WTC11 (cell line): ENCODE results near the gene ERAS. TPM values are rescaled to one million over a fixed set of nuclear protein-coding genes. Genes with fewer than 3 reads are reported as not detected.

Experiments
- ATAC-seq: fragments of 200-7000 bp; cut with Tn5 transposase; 2 replicates; pipeline ENCODE4 v1.10.0; 2021; ENCODE audit warnings: mild to moderate bottlenecking, moderate library complexity
- CTCF ChIA-PET: fragments of 300-600 bp; sonication (Branson Sonifier 250); formaldehyde crosslinking; loops from one replicate; lab custom pipeline; 2021; ENCODE audit warnings: antibody characterized with exemption; lab: Charles Lee
- POLR2A ChIA-PET: fragments of 350-600 bp; sonication (Branson Sonifier 250); formaldehyde crosslinking; loops from one replicate; lab custom pipeline; 2021; ENCODE audit warnings: antibody characterized with exemption; lab: Charles Lee
- DNase-seq: peaks from one replicate; pipeline ENCODE4 v3.0.0; 2021; ENCODE audit warnings: low spot score
- H3K27ac Mint-ChIP-seq: 2 replicates; pipeline ENCODE4 v1.8.0; 2021; ENCODE audit warnings: mixed read lengths
- H3K27me3 Mint-ChIP-seq: 2 replicates; pipeline ENCODE4 v1.8.0; 2021; ENCODE audit warnings: low read depth, mild to moderate bottlenecking, moderate library complexity, mixed read lengths
- H3K36me3 Mint-ChIP-seq: 2 replicates; pipeline ENCODE4 v1.8.0; 2021; ENCODE audit warnings: mixed read lengths
- H3K4me1 Mint-ChIP-seq: 2 replicates; pipeline ENCODE4 v1.8.0; 2022; ENCODE audit warnings: mixed read lengths
- H3K4me3 Mint-ChIP-seq: 2 replicates; pipeline ENCODE4 v1.8.0; 2021; ENCODE audit warnings: mild to moderate bottlenecking, moderate library complexity, mixed read lengths
- H3K9me3 Mint-ChIP-seq: 2 replicates; pipeline ENCODE4 v1.8.0; 2021; ENCODE audit warnings: mixed read lengths
- ARID4B ChIP-seq: sonication (generic); formaldehyde crosslinking; IDR thresholded peaks from 2 replicates; pipeline ENCODE4 v1.8.0; 2023; ENCODE audit warnings: missing genetic modification reagents, mild to moderate bottlenecking, borderline replicate concordance
- ATF1 ChIP-seq: sonication (generic); formaldehyde crosslinking; IDR thresholded peaks from 2 replicates; pipeline ENCODE4 v1.8.1; 2023; ENCODE audit warnings: mild to moderate bottlenecking, moderate library complexity, missing genetic modification reagents
- CREB1 ChIP-seq: sonication (generic); formaldehyde crosslinking; IDR thresholded peaks from 2 replicates; pipeline ENCODE4 v1.8.0; 2023; ENCODE audit warnings: mild to moderate bottlenecking, missing genetic modification reagents
- CTCF ChIP-seq: fragments of 200-600 bp; IDR thresholded peaks from 2 replicates; pipeline ENCODE4 v1.8.0; 2022; ENCODE audit warnings: antibody characterized with exemption
- EMX1 ChIP-seq: fragments of 250-450 bp; sonication (Bioruptor Pico); IDR thresholded peaks from 2 replicates; pipeline ENCODE4 v1.8.0; 2021; ENCODE audit warnings: mild to moderate bottlenecking
- FOXK1 ChIP-seq: sonication (generic); formaldehyde crosslinking; IDR thresholded peaks from 2 replicates; pipeline ENCODE4 v1.8.0; 2022; ENCODE audit warnings: mild to moderate bottlenecking, moderate library complexity, missing genetic modification reagents
- FOXP1 ChIP-seq: sonication (generic); formaldehyde crosslinking; IDR thresholded peaks from 2 replicates; pipeline ENCODE4 v1.8.0; 2022; ENCODE audit warnings: missing genetic modification reagents, mild to moderate bottlenecking, moderate library complexity, borderline replicate concordance
- GTF2I ChIP-seq: fragments of 250-450 bp; sonication (Bioruptor Pico); conservative IDR thresholded peaks from 2 replicates; pipeline ENCODE4 v1.4.0; 2021; ENCODE audit warnings: mild to moderate bottlenecking
- HMGXB4 ChIP-seq: sonication (generic); formaldehyde crosslinking; IDR thresholded peaks from 2 replicates; pipeline ENCODE4 v1.8.1; 2023; ENCODE audit warnings: mild to moderate bottlenecking, moderate library complexity, missing genetic modification reagents
- KAT7 ChIP-seq: sonication (generic); formaldehyde crosslinking; IDR thresholded peaks from 2 replicates; pipeline ENCODE4 v1.8.1; 2023; ENCODE audit warnings: missing genetic modification reagents, mild to moderate bottlenecking, borderline replicate concordance
- RELA ChIP-seq: sonication (generic); formaldehyde crosslinking; IDR thresholded peaks from 2 replicates; pipeline ENCODE4 v1.8.1; 2022; ENCODE audit warnings: missing genetic modification reagents, mild to moderate bottlenecking, borderline replicate concordance
- RORB ChIP-seq: fragments of 250-450 bp; sonication (Bioruptor Pico); IDR thresholded peaks from 2 replicates; pipeline ENCODE4 v1.9.0; 2021; ENCODE audit warnings: mild to moderate bottlenecking
- TEAD4 ChIP-seq: sonication (generic); formaldehyde crosslinking; IDR thresholded peaks from 2 replicates; pipeline ENCODE4 v1.8.0; 2022; ENCODE audit warnings: mild to moderate bottlenecking, missing genetic modification reagents
- ZNF281 ChIP-seq: sonication (generic); formaldehyde crosslinking; IDR thresholded peaks from 2 replicates; pipeline ENCODE4 v1.8.0; 2023; ENCODE audit warnings: mild to moderate bottlenecking, missing genetic modification reagents
- total RNA-seq: library from RNA; stranded (reverse); gene quantifications from 3 replicates; pipeline ENCODE4 v1.2.3, GENCODE V29; 2021
- TF ChIP-seq, protein P1 (sequence below): sonication (generic); formaldehyde crosslinking; IDR thresholded peaks from 2 replicates; pipeline ENCODE4 v1.8.1; 2023; ENCODE audit warnings: mild to moderate bottlenecking, missing genetic modification reagents, moderate library complexity
- TF ChIP-seq, protein P2 (sequence below): sonication (generic); formaldehyde crosslinking; IDR thresholded peaks from 2 replicates; pipeline ENCODE4 v1.8.1; 2022; ENCODE audit warnings: low read depth, missing genetic modification reagents, borderline replicate concordance
- TF ChIP-seq, protein P3 (sequence below): sonication (generic); formaldehyde crosslinking; IDR thresholded peaks from 2 replicates; pipeline ENCODE4 v1.8.0; 2022; ENCODE audit warnings: mild to moderate bottlenecking, missing genetic modification reagents
- TF ChIP-seq, protein P4 (sequence below): fragments of 250-450 bp; sonication (Bioruptor Pico); IDR thresholded peaks from 2 replicates; pipeline ENCODE4 v1.9.0; 2021; ENCODE audit warnings: moderate library complexity, mild to moderate bottlenecking, inconsistent platforms, borderline replicate concordance

The ERAS gene
- total RNA-seq, 1 experiment from 2014 or later = not detected

DNA sequence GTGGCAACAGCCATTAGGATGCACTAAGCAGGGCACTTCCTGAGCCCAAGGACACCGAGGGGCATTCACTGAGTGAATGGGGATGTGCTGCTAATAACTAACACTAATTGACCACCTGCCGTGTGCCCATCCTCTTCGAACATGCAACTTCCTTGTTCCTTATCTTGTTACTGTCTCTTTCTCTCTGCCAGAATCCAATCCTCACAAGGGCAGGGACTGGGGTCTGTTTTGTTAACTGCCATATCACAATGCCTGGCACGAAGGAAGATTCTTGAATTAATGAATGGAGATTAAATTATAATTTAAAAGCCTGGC, 1.3 kb downstream of the ERAS start:
- no peak overlapping the region for H3K27ac Mint-ChIP-seq
- H3K4me3 Mint-ChIP-seq = peak overlapping the region; percentile 56
- ChIA-PET CTCF (no interaction called here), POLR2A (interaction anchor here (0.7 to 1.1 kb wide), 2 partner anchors 76 to 111 kb away, joined by 3 to 5 read pairs; no protein-coding TSS in a partner anchor)
- peaks cover 27% of the 10 kb centered on the region for H3K27me3 Mint-ChIP-seq
- H3K4me1 Mint-ChIP-seq = peaks cover 15% of the 10 kb centered on the region
- no peak for ATAC-seq
- TF ChIP-seq ATF1 (CRISPR knock-in tag) (no peak), RORB (CRISPR knock-in tag) (no peak), KAT7 (CRISPR knock-in tag) (no peak), FOXK1 (CRISPR knock-in tag) (no peak), EMX1 (no peak), FOXP1 (CRISPR knock-in tag) (no peak), TEAD4 (CRISPR knock-in tag) (no peak), ZNF281 (CRISPR knock-in tag) (no peak), ARID4B (CRISPR knock-in tag) (no peak), CREB1 (no peak), CTCF (no peak)
- TF ChIP-seq, protein P1, sequence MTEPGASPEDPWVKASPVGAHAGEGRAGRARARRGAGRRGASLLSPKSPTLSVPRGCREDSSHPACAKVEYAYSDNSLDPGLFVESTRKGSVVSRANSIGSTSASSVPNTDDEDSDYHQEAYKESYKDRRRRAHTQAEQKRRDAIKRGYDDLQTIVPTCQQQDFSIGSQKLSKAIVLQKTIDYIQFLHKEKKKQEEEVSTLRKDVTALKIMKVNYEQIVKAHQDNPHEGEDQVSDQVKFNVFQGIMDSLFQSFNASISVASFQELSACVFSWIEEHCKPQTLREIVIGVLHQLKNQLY = no peak
- H3K9me3 Mint-ChIP-seq = no peaks in the 10 kb centered on the region
- H3K36me3 Mint-ChIP-seq = peaks cover 9% of the 10 kb centered on the region
- no peak for DNase-seq

DNA sequence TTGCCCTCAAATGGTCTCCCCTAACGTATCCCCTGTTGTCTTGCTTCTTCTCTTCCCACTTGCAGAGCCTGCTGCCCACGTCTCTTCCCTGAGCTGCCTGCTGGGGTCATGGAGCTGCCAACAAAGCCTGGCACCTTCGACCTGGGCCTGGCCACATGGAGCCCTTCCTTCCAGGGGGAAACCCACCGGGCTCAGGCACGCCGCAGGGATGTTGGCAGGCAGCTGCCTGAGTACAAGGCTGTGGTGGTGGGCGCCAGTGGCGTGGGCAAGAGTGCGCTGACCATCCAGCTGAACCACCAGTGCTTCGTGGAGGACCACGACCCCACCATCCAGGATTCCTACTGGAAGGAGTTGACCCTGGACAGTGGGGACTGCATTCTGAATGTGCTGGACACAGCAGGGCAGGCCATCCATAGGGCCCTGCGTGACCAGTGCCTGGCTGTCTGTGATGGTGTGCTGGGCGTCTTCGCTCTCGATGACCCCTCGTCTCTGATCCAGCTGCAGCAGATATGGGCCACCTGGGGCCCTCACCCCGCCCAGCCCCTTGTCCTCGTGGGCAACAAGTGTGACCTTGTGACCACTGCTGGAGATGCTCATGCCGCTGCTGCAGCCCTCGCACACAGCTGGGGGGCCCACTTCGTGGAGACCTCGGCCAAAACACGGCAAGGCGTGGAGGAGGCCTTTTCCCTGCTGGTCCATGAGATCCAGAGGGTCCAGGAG, 2.9 kb downstream of the ERAS start:
- no peak for ATAC-seq
- peaks cover 15% of the 10 kb centered on the region for H3K4me1 Mint-ChIP-seq
- TF ChIP-seq, protein P2, sequence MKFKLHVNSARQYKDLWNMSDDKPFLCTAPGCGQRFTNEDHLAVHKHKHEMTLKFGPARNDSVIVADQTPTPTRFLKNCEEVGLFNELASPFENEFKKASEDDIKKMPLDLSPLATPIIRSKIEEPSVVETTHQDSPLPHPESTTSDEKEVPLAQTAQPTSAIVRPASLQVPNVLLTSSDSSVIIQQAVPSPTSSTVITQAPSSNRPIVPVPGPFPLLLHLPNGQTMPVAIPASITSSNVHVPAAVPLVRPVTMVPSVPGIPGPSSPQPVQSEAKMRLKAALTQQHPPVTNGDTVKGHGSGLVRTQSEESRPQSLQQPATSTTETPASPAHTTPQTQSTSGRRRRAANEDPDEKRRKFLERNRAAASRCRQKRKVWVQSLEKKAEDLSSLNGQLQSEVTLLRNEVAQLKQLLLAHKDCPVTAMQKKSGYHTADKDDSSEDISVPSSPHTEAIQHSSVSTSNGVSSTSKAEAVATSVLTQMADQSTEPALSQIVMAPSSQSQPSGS (CRISPR knock-in tag) = no peak
- TF ChIP-seq HMGXB4 (no peak), GTF2I (CRISPR knock-in tag) (no peak), RELA (CRISPR knock-in tag) (no peak), TEAD4 (CRISPR knock-in tag) (no peak), FOXP1 (CRISPR knock-in tag) (no peak), KAT7 (CRISPR knock-in tag) (no peak)
- TF ChIP-seq, protein P3, sequence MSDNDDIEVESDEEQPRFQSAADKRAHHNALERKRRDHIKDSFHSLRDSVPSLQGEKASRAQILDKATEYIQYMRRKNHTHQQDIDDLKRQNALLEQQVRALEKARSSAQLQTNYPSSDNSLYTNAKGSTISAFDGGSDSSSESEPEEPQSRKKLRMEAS (CRISPR knock-in tag) = no peak
- TF ChIP-seq, protein P4, sequence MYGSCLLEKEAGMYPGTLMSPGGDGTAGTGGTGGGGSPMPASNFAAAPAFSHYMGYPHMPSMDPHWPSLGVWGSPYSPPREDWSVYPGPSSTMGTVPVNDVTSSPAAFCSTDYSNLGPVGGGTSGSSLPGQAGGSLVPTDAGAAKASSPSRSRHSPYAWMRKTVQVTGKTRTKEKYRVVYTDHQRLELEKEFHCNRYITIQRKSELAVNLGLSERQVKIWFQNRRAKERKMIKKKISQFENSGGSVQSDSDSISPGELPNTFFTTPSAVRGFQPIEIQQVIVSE (CRISPR knock-in tag) = no peak
- no peak overlapping the region for H3K27ac Mint-ChIP-seq
- no peak for DNase-seq
- CTCF ChIA-PET = interaction anchor here (0.5 kb wide), 1 partner anchor 198 kb away, joined by 3 read pairs; no protein-coding TSS in a partner anchor
- peaks cover 6% of the 10 kb centered on the region for H3K36me3 Mint-ChIP-seq
- H3K4me3 Mint-ChIP-seq = no peak overlapping the region
- peaks cover 42% of the 10 kb centered on the region for H3K27me3 Mint-ChIP-seq
- POLR2A ChIA-PET = no interaction called here
- H3K9me3 Mint-ChIP-seq = no peaks in the 10 kb centered on the region
